Astrocyte (in vitro differentiated cells and primary cell): ENCODE data around the gene MRPS18B. TPM values are rescaled to one million over a fixed set of nuclear protein-coding genes. Genes with fewer than 3 reads are reported as not detected.
"Not testable (repeated sequence)": the region's sequence is repeated elsewhere in the genome, so short reads cannot be mapped to it uniquely, and the experiment has no call there.

Experiments
- DNase-seq: peaks from one replicate; pipeline ENCODE4 v3.0.0-alpha.2; 2010; ENCODE audit warnings: low read depth
- FAIRE-seq: peaks from 2 replicates; lab custom pipeline; 2011; peaks lifted over from hg19 to GRCh38; lab: Jason Lieb, UNC
- H2AFZ ChIP-seq: 2 replicates; pipeline ENCODE4 v1.6.0; 2012; ENCODE audit warnings: low read depth, low read length, inconsistent platforms
- H3K27ac ChIP-seq: 2 replicates; pipeline ENCODE4 v1.5.1; 2011; ENCODE audit warnings: low read depth, low read length, inconsistent platforms
- H3K27me3 ChIP-seq: 2 replicates; pipeline ENCODE4 v1.6.0; 2011; ENCODE audit warnings: low read length, inconsistent platforms; ENCODE audit not compliant: insufficient read depth
- H3K36me3 ChIP-seq: 2 replicates; pipeline ENCODE4 v1.5.1; 2011; ENCODE audit warnings: low read length, inconsistent platforms; ENCODE audit not compliant: insufficient read depth
- H3K4me1 ChIP-seq: 2 replicates; pipeline ENCODE4 v1.5.1; 2011; ENCODE audit warnings: low read length, inconsistent platforms; ENCODE audit not compliant: insufficient read depth
- H3K4me2 ChIP-seq: 2 replicates; pipeline ENCODE4 v1.6.0; 2012; ENCODE audit warnings: low read length, inconsistent platforms
- H3K4me3 ChIP-seq: 2 replicates; pipeline ENCODE4 v1.5.1; 2011; ENCODE audit warnings: low read depth, mild to moderate bottlenecking, low read length, inconsistent platforms; ENCODE audit not compliant: insufficient read depth
- H3K79me2 ChIP-seq: 2 replicates; pipeline ENCODE4 v1.6.0; 2012; ENCODE audit warnings: mild to moderate bottlenecking, low read length, inconsistent platforms; ENCODE audit not compliant: insufficient read depth
- H3K9ac ChIP-seq: 2 replicates; pipeline ENCODE4 v1.6.0; 2012; ENCODE audit warnings: mild to moderate bottlenecking, low read length, inconsistent platforms
- H3K9me3 ChIP-seq: 2 replicates; pipeline ENCODE4 v1.5.1; 2012; ENCODE audit warnings: low read depth, mild to moderate bottlenecking, low read length, inconsistent platforms; ENCODE audit not compliant: insufficient read depth
- H4K20me1 ChIP-seq: 2 replicates; pipeline ENCODE4 v1.6.0; 2012; ENCODE audit warnings: low read length, inconsistent platforms; ENCODE audit not compliant: insufficient read depth
- H3K27ac Mint-ChIP-seq: one replicate; pipeline ENCODE4 v1.8.0; 2021; ENCODE audit warnings: mild to moderate bottlenecking, mixed read lengths; ENCODE audit not compliant: unreplicated experiment
- H3K27me3 Mint-ChIP-seq: one replicate; pipeline ENCODE4 v1.8.0; 2021; ENCODE audit warnings: low read depth, mixed read lengths; ENCODE audit not compliant: unreplicated experiment
- H3K36me3 Mint-ChIP-seq: one replicate; pipeline ENCODE4 v1.8.0; 2021; ENCODE audit warnings: low read depth, mixed read lengths; ENCODE audit not compliant: unreplicated experiment
- H3K4me1 Mint-ChIP-seq: one replicate; pipeline ENCODE4 v1.8.0; 2021; ENCODE audit warnings: low read depth, mixed read lengths; ENCODE audit not compliant: unreplicated experiment
- H3K4me3 Mint-ChIP-seq: one replicate; pipeline ENCODE4 v1.8.0; 2021; ENCODE audit warnings: mild to moderate bottlenecking, moderate library complexity, mixed read lengths; ENCODE audit not compliant: unreplicated experiment
- H3K9me3 Mint-ChIP-seq: one replicate; pipeline ENCODE4 v1.8.0; 2021; ENCODE audit warnings: mild to moderate bottlenecking, mixed read lengths; ENCODE audit not compliant: unreplicated experiment
- CTCF ChIP-seq: IDR thresholded peaks from 2 replicates; pipeline ENCODE4 v1.5.1; 2011; ENCODE audit warnings: low read depth, mild to moderate bottlenecking, inconsistent platforms, low read length, moderate library complexity; ENCODE audit not compliant: insufficient read depth
- EZH2 ChIP-seq: IDR thresholded peaks from 2 replicates; pipeline ENCODE4 v1.6.1; 2012; ENCODE audit warnings: mild to moderate bottlenecking, low read length, inconsistent platforms; ENCODE audit not compliant: insufficient read depth
- total RNA-seq: library from RNA; stranded (reverse); gene quantifications from 2 replicates; pipeline ENCODE4 v1.2.1, GENCODE V29; 2021

Gene MRPS18B
- total RNA-seq, 1 donor from 2014 or later: 28.0 TPM

GRCh38 chr6:30597315-30598144, 20.1 kb upstream of the MRPS18B start:
- H3K9me3 ChIP-seq, FAIRE-seq, H3K4me1 Mint-ChIP-seq, H3K9me3 Mint-ChIP-seq, H3K4me1 ChIP-seq, H3K9ac ChIP-seq, H3K27me3 Mint-ChIP-seq, H2AFZ ChIP-seq, H3K4me2 ChIP-seq, H3K79me2 ChIP-seq, H3K27me3 ChIP-seq, H3K4me3 ChIP-seq, H3K4me3 Mint-ChIP-seq, H3K27ac ChIP-seq: not testable (repeated sequence)
- TF ChIP-seq CTCF: peak; percentile 81
- DNase-seq: peak; percentile 57
- Histone ChIP-seq H4K20me1 (peaks cover 41% of the 10 kb centered on the region), H3K36me3 (peaks cover 24% of the 10 kb centered on the region)
- H3K36me3 Mint-ChIP-seq: peaks cover 15% of the 10 kb centered on the region
- peak overlapping the region; percentile 82 for H3K27ac Mint-ChIP-seq

GRCh38 chr6:30598912-30599624, 18.6 kb upstream of the MRPS18B start:
- H3K36me3 ChIP-seq: peaks cover 36% of the 10 kb centered on the region
- H3K4me3 Mint-ChIP-seq: no peak overlapping the region
- H3K4me1 ChIP-seq: no peaks in the 10 kb centered on the region
- FAIRE-seq (no peak), DNase-seq (no peak)
- H3K9me3 ChIP-seq: no peaks in the 10 kb centered on the region
- no peaks in the 10 kb centered on the region for H3K9me3 Mint-ChIP-seq
- H3K9ac ChIP-seq: no peak overlapping the region
- H3K4me3 ChIP-seq: no peak overlapping the region
- H3K27ac Mint-ChIP-seq: no peak overlapping the region
- H3K27ac ChIP-seq: no peak overlapping the region
- H3K79me2 ChIP-seq: peaks cover 7% of the 10 kb centered on the region
- H3K4me2 ChIP-seq: no peak overlapping the region
- H3K4me1 Mint-ChIP-seq: no peaks in the 10 kb centered on the region
- H3K36me3 Mint-ChIP-seq: peaks cover 25% of the 10 kb centered on the region
- H3K27me3 ChIP-seq: no peaks in the 10 kb centered on the region
- H3K27me3 Mint-ChIP-seq: no peaks in the 10 kb centered on the region
- no peak overlapping the region for H2AFZ ChIP-seq
- H4K20me1 ChIP-seq: peaks cover 54% of the 10 kb centered on the region
- no peak for TF ChIP-seq CTCF
- TF ChIP-seq EZH2: no peak
